Measurements from ENCODE around the gene NRIP1. TPM values are rescaled to one million over a fixed set of nuclear protein-coding genes. Genes with fewer than 3 reads are reported as not detected.

NRIP1 gene
- total and polyA plus RNA-seq, 2 of the 8 experiments (the other 6 are each of a cell fraction or from before 2014, with no cell fraction given), result 1.5 to 9.3 TPM

DNA sequence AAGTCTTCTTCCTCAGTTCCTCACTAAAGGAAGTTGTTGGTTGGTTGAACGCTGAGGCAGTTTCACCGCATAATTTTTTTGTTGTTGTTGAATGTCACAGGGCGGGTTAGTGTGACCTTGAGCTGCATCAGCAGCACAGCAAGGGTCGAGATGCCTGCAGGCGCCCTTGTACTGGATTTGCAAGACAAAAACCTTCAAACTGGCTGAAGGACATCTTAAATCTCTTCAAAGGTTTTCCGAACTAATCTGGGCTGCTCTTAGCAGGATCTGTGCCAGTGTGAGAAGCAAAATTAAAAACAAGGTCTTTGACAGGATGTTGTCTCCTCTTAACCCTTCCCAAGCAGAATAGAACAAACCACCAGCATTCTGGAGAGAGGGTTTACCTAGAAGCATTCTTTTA is 59.4 kb downstream of the NRIP1 start:
- H4K91ac ChIP-seq (replicated peaks; ENCODE audit: insufficient read length, low read length), result no peak overlapping the region
- no peak overlapping the region for H3K14ac ChIP-seq (ENCODE audit: insufficient read length)
- DNase-seq (ENCODE audit: low read depth in 1 of 2, low spot score in 2 of 2), result peak; percentile 55 to 74
- H3K9me3 ChIP-seq (ENCODE audit: insufficient read depth in 2 of 2, low read depth in 1 of 2, low read length in 1 of 2), result no peaks in the 10 kb centered on the region
- CTCF ChIA-PET (ENCODE audit: partially characterized antibody), result interaction anchor here (1.2 kb wide), 1 partner anchor 141 kb away, joined by 3 read pairs; no protein-coding TSS in a partner anchor
- H3K27ac ChIP-seq (ENCODE audit: low read depth, low read length), result no peak overlapping the region
- no peak overlapping the region for H3K9ac ChIP-seq (replicated peaks in 1 of 4; ENCODE audit: extremely low read depth in 1 of 4, low read depth in 3 of 4, low read length in 3 of 4)
- H2AFZ ChIP-seq (ENCODE audit: low read length), result no peak overlapping the region
- no peak overlapping the region for H2BK15ac ChIP-seq (ENCODE audit: low read length)
- no peaks in the 10 kb centered on the region for H3K36me3 ChIP-seq (ENCODE audit: control insufficient read depth in 2 of 4, insufficient read depth in 4 of 4, low read length in 3 of 4)
- no peak overlapping the region for H2BK12ac ChIP-seq (ENCODE audit: low read depth, low read length)
- no peak overlapping the region for H2BK120ac ChIP-seq (replicated peaks; ENCODE audit: low read depth, low read length)
- H3K56ac ChIP-seq (replicated peaks; ENCODE audit: insufficient read length, low read depth, low read length), result no peak overlapping the region
- peak overlapping the region in 1 of 2 experiments; percentile 32; a peak in 1 of 4 replicates for H3K4me2 ChIP-seq (ENCODE audit: insufficient read depth in 1 of 2, low read depth in 2 of 2, low read length in 2 of 2)
- POLR2A ChIA-PET (ENCODE audit: partially characterized antibody), result no interaction called here
- FAIRE-seq, result peak; percentile 96
- no peak overlapping the region for H2BK5ac ChIP-seq (ENCODE audit: low read depth, low read length)
- no peak overlapping the region for H2AK5ac ChIP-seq (ENCODE audit: low read depth, low read length)
- H3K4me1 ChIP-seq (replicated peaks in 1 of 4; ENCODE audit: control insufficient read depth in 3 of 4, insufficient read depth in 4 of 4, low read length in 3 of 4), result peaks cover 0 to 9% (median 1%) of the 10 kb centered on the region in 4 experiments; a peak in 4 of 7 replicates
- H3K23me2 ChIP-seq (ENCODE audit: low read depth, low read length), result no peaks in the 10 kb centered on the region
- H3K79me1 ChIP-seq (ENCODE audit: low read depth, low read length), result no peaks in the 10 kb centered on the region
- H3K23ac ChIP-seq (ENCODE audit: insufficient read length), result no peak overlapping the region
- H3K18ac ChIP-seq (ENCODE audit: extremely low read depth, low read length), result no peak overlapping the region
- no peak overlapping the region for H3K4ac ChIP-seq (replicated peaks; ENCODE audit: insufficient read length, low read depth, low read length)
- H3K4me3 ChIP-seq (ENCODE audit: extremely low read depth in 1 of 4, insufficient read depth in 2 of 4, low read depth in 3 of 4, low read length in 4 of 4), result no peak overlapping the region; a peak in 1 of 8 replicates
- H4K5ac ChIP-seq (ENCODE audit: insufficient read length, low read depth, low read length), result no peak overlapping the region
- H4K20me1 ChIP-seq (replicated peaks in 1 of 2; ENCODE audit: control insufficient read depth in 1 of 2, insufficient read depth in 2 of 2, low read length in 2 of 2), result peaks cover 5 to 14% of the 10 kb centered on the region in 2 experiments
- WGBS, 2 experiments (ENCODE audit: extremely low coverage in 1 of 2, insufficient coverage in 1 of 2, insufficient read length in 1 of 2, insufficient replicate concordance in 2 of 2, low coverage in 1 of 2, low lambda C conversion rate in 2 of 2, missing lambda C conversion rate in 1 of 2), result 1% methylated on average over 6 of the region's 6 CpGs; no CpG with 5 or more reads in 1 of the 2 experiments
- H3K79me2 ChIP-seq (ENCODE audit: control insufficient read depth in 1 of 2, insufficient read depth in 2 of 2, low read length in 2 of 2), result 0 out of 4 replicates have a peak, but pooled peaks cover 0 to 4% of the 10 kb centered on the region in 2 experiments
- peaks cover 4 to 37% (median 7%) of the 10 kb centered on the region in 4 experiments for H3K27me3 ChIP-seq (replicated peaks in 1 of 4; ENCODE audit: control insufficient read depth in 3 of 4, extremely low read depth in 1 of 4, insufficient read depth in 3 of 4, low read length in 3 of 4)
- H4K8ac ChIP-seq (ENCODE audit: extremely low read depth, insufficient read depth, low read length), result no peak overlapping the region
- H2BK20ac ChIP-seq (ENCODE audit: low read length), result no peak overlapping the region
- TF ChIP-seq NANOG (IDR thresholded peaks at IDR 0.05; ENCODE audit: insufficient read depth, low read depth, low read length, poor library complexity, severe bottlenecking) (peak; percentile 82), NRF1 (IDR thresholded peaks at IDR 0.05; ENCODE audit: low read depth, low read length) (no peak)
- TF ChIP-seq, protein P1, sequence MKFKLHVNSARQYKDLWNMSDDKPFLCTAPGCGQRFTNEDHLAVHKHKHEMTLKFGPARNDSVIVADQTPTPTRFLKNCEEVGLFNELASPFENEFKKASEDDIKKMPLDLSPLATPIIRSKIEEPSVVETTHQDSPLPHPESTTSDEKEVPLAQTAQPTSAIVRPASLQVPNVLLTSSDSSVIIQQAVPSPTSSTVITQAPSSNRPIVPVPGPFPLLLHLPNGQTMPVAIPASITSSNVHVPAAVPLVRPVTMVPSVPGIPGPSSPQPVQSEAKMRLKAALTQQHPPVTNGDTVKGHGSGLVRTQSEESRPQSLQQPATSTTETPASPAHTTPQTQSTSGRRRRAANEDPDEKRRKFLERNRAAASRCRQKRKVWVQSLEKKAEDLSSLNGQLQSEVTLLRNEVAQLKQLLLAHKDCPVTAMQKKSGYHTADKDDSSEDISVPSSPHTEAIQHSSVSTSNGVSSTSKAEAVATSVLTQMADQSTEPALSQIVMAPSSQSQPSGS (IDR thresholded peaks at IDR 0.05; ENCODE audit: low read length), result no peak
